GM21717 (cell line): Measurements from ENCODE around the gene PRPF31.

ENCODE experiments used
- ATAC-seq: cut with Tn5 transposase; IDR thresholded peaks from one replicate; pipeline ENCODE4 v1.9.1; 2021; ENCODE audit warnings: mild to moderate bottlenecking, moderate library complexity; ENCODE audit not compliant: unreplicated experiment

PRPF31 gene

GRCh38 chr19:54107876-54108490 lies 7.6 kb upstream of the PRPF31 start:
- no peak for ATAC-seq

GRCh38 chr19:54108496-54108895 lies 7.1 kb upstream of the PRPF31 start:
- no peak for ATAC-seq

- ATAC-seq = no peak
Observed at GRCh38 chr19:54109651-54110050, 5.9 kb upstream of the PRPF31 start.

GRCh38 chr19:54114340-54115108 lies 1.0 kb upstream of the PRPF31 start:
- no peak for ATAC-seq

GRCh38 chr19:54121259-54121658 lies 5.7 kb downstream of the PRPF31 start:
- ATAC-seq = no peak

GRCh38 chr19:54123682-54124081 lies 8.1 kb downstream of the PRPF31 start:
- no peak for ATAC-seq

- no peak for ATAC-seq
Observed at GRCh38 chr19:54124393-54124792, 8.8 kb downstream of the PRPF31 start.

- no peak for ATAC-seq
Observed at GRCh38 chr19:54125713-54126112, 10.2 kb downstream of the PRPF31 start.

GRCh38 chr19:54127688-54128440 lies 12.3 kb downstream of the PRPF31 start:
- no peak for ATAC-seq

GRCh38 chr19:54128441-54128725 lies 12.8 kb downstream of the PRPF31 start:
- ATAC-seq = no peak

GRCh38 chr19:54128796-54129616 lies 13.5 kb downstream of the PRPF31 start:
- no peak for ATAC-seq

GRCh38 chr19:54129617-54129996 lies 14.1 kb downstream of the PRPF31 start:
- ATAC-seq = no peak

GRCh38 chr19:54133312-54133956 lies 17.9 kb downstream of the PRPF31 start:
- ATAC-seq = no peak

- ATAC-seq = no peak
Observed at GRCh38 chr19:54133957-54134590, 18.5 kb downstream of the PRPF31 start.

GRCh38 chr19:54136086-54136863 lies 20.7 kb downstream of the PRPF31 start:
- no peak for ATAC-seq

GRCh38 chr19:54136864-54137698 lies 21.5 kb downstream of the PRPF31 start:
- ATAC-seq = peak; percentile 75

GRCh38 chr19:54137699-54138488 lies 22.3 kb downstream of the PRPF31 start, which contains the start of gene CNOT3:
TSS of gene CNOT3 (plus strand) at chr19:54137762. CDS start at chr19:54142979, 5,217 bp downstream.
- no peak for ATAC-seq
